GM12878 (cell line): Measurements from ENCODE around the gene RIN1. TPM values are rescaled to one million over a fixed set of nuclear protein-coding genes. Genes with fewer than 3 reads are reported as not detected.

Source experiments
- ATAC-seq: fragments of 200-7000 bp; cut with Tn5 transposase; 3 replicates; pipeline ENCODE4 v1.9.1; 2020; ENCODE audit warnings: mild to moderate bottlenecking, moderate library complexity
- BruUV-seq: library from RNA; stranded (reverse); fragments of 400-500 nt; replicated peaks from 2 replicates; lab custom pipeline; 2021; lab: Mats Ljungman, UMichigan
- CTCF ChIA-PET: fragments of 300-600 bp; sonication (Branson Sonifier 250); formaldehyde crosslinking; extraction: SDS; loops from one replicate; lab custom pipeline; 2021; ENCODE audit warnings: inconsistent platforms; lab: Yijun Ruan, JAX
- POLR2A ChIA-PET: fragments of 350-600 bp; formaldehyde crosslinking; extraction: SDS; loops from one replicate; lab custom pipeline; 2021; ENCODE audit warnings: inconsistent platforms; lab: Charles Lee
- RAD21 ChIA-PET: fragments of 300-600 bp; sonication (Branson Sonifier 250); formaldehyde crosslinking; loops from one replicate; lab custom pipeline; 2023; ENCODE audit warnings: antibody characterized with exemption; ENCODE audit not compliant: unreplicated experiment; lab: Charles Lee
- SMC1A ChIA-PET: fragments of 300-600 bp; sonication (Branson Sonifier 250); formaldehyde crosslinking; loops from one replicate; lab custom pipeline; 2023; ENCODE audit not compliant: unreplicated experiment, uncharacterized antibody; lab: Charles Lee
- DNase-seq: peaks from one replicate; pipeline ENCODE4 v3.0.0-alpha.2; 2011; ENCODE audit warnings: low read depth, low spot score
- FAIRE-seq: peaks from 3 replicates; lab custom pipeline; 2011; peaks lifted over from hg19 to GRCh38; lab: Jason Lieb, UNC
- H2AFZ ChIP-seq: 2 replicates; pipeline ENCODE4 v1.6.0; 2011; ENCODE audit warnings: low read depth, low read length, control low read depth; ENCODE audit not compliant: control insufficient read depth
- H3K27ac ChIP-seq: 2 replicates; pipeline ENCODE4 v1.5.1; 2011; ENCODE audit warnings: control low read depth; ENCODE audit not compliant: control insufficient read depth, insufficient read depth
- H3K27me3 ChIP-seq, 2 experiments: replicated peaks in 1 of 2; 2 replicates each; pipeline versions ENCODE4 v1.6.0 to v1.6.1; 2011; ENCODE audit warnings: low read length in 1 of 2; ENCODE audit not compliant: control insufficient read depth in 2 of 2, insufficient read depth in 2 of 2
- H3K36me3 ChIP-seq, 2 experiments: 2 replicates each; pipeline ENCODE4 v1.5.1; 2011; ENCODE audit warnings: low read length in 1 of 2; ENCODE audit not compliant: control insufficient read depth in 2 of 2, insufficient read depth in 2 of 2
- H3K4me1 ChIP-seq: 2 replicates; pipeline ENCODE4 v1.6.1; 2011; ENCODE audit warnings: mild to moderate bottlenecking, low read length, moderate library complexity, mixed read lengths; ENCODE audit not compliant: control insufficient read depth, insufficient read depth
- H3K4me2 ChIP-seq: 2 replicates; pipeline ENCODE4 v1.6.0; 2011; ENCODE audit warnings: control low read depth; ENCODE audit not compliant: control insufficient read depth, insufficient read depth
- H3K4me3 ChIP-seq: fragments of 200-600 bp; sonication (generic); 2 replicates; pipeline ENCODE4 v1.5.1; 2016
- H3K79me2 ChIP-seq: 2 replicates; pipeline ENCODE4 v1.6.0; 2011; ENCODE audit warnings: low read length; ENCODE audit not compliant: control insufficient read depth, insufficient read depth
- H3K9ac ChIP-seq: 2 replicates; pipeline ENCODE4 v1.8.0; 2011; ENCODE audit warnings: low read length, control low read depth, mixed read lengths; ENCODE audit not compliant: control insufficient read depth, insufficient read depth
- H3K9me3 ChIP-seq: replicated peaks from 3 replicates; pipeline ENCODE4 v1.5.1; 2011; ENCODE audit warnings: mild to moderate bottlenecking, low read length; ENCODE audit not compliant: control insufficient read depth, insufficient read depth
- H4K20me1 ChIP-seq: 2 replicates; pipeline ENCODE4 v1.6.0; 2011; ENCODE audit not compliant: control insufficient read depth, insufficient read depth
- BCL3 ChIP-seq: IDR thresholded peaks from 2 replicates; pipeline ENCODE4 v1.6.1; 2011; ENCODE audit warnings: borderline replicate concordance, low read depth, mild to moderate bottlenecking, moderate library complexity, low read length; ENCODE audit not compliant: insufficient read depth, poor library complexity, severe bottlenecking
- FOS ChIP-seq: IDR thresholded peaks from 3 replicates; pipeline ENCODE4 v1.6.1; 2011; ENCODE audit warnings: borderline replicate concordance; ENCODE audit not compliant: insufficient read length; ENCODE audit errors: extremely low read depth
- FOXK2 ChIP-seq: fragments of 450-650 bp; IDR thresholded peaks from 2 replicates; pipeline ENCODE4 v1.6.1; 2017; ENCODE audit warnings: mild to moderate bottlenecking, moderate library complexity
- MLLT1 ChIP-seq: fragments of 450-650 bp; IDR thresholded peaks from 2 replicates; pipeline ENCODE4 v1.6.1; 2016; ENCODE audit warnings: mild to moderate bottlenecking
- RFX5 ChIP-seq: IDR thresholded peaks from 2 replicates; pipeline ENCODE4 v1.6.1; 2011; ENCODE audit warnings: low read depth, low read length, improper control_type of control experiment
- TARDBP ChIP-seq: IDR thresholded peaks from 2 replicates; pipeline ENCODE4 v1.6.1; 2016; ENCODE audit warnings: borderline replicate concordance
- ZBTB33 ChIP-seq: fragments of 450-650 bp; IDR thresholded peaks from 2 replicates; pipeline ENCODE4 v1.6.1; 2017; ENCODE audit warnings: mild to moderate bottlenecking
- WGBS: methylation state at CpG from one replicate; pipeline ENCODE4 v1.1.6; 2016; ENCODE audit warnings: low lambda C conversion rate; ENCODE audit not compliant: insufficient replicate concordance, insufficient coverage; ENCODE audit errors: missing lambda C conversion rate; 5-methylcytosine and 5-hydroxymethylcytosine counted together
- in situ Hi-C: fragments of 300-500 bp; cut with MboI; formaldehyde crosslinking; loops from 9 replicates; pipeline ENCODE4 v1.14.3; 2018; ENCODE audit warnings: mixed read lengths
- intact Hi-C: fragments of 100-400 bp; cut with micrococcal nuclease; formaldehyde crosslinking; loops from one replicate; pipeline ENCODE4 v1.14.2; 2022; ENCODE audit not compliant: unreplicated experiment
- polyA plus RNA-seq, 11 experiments: library from polyadenylated mRNA; depleted of rRNA in 4 of 11; unstranded in 6 of 11; stranded (reverse) in 5 of 11; fragments of >200 nt; fragmentation: Nextera tagmentation in 4 of 11; fragmentation: Illumina TruSeq in 1 of 11; extraction: Ambion mirVana in 4 of 11; extraction: Trizol in 1 of 11; gene quantifications; 1 replicate in 1 of 11; 2 replicates in 10 of 11; pipeline versions ENCODE4 v1.2.1 to v1.2.3, GENCODE V29; 2011 to 2016; ENCODE audit warnings: inconsistent platforms in 2 of 11, missing spikeins in 2 of 11, low read depth in 1 of 11
- total RNA-seq, 4 experiments: library from RNA; depleted of rRNA in 3 of 4; stranded (reverse); fragments of >200 nt in 3 of 4; fragmentation: Illumina TruSeq in 1 of 4; extraction: Trizol in 1 of 4; gene quantifications; 2 replicates each; pipeline versions ENCODE4 v1.2.1 to v1.2.3, GENCODE V29; 2013 to 2021

RIN1 gene
- total and polyA plus RNA-seq, 10 of the 15 experiments (the other 5 are each of a cell fraction or from before 2014, with no cell fraction given), result 0.04 to 0.69 (median 0.22) TPM; not detected in 1

- H3K27ac ChIP-seq, result no peak overlapping the region
- ATAC-seq, result no peak
- in situ Hi-C loops, result no loop called here
- H3K27me3 ChIP-seq, result peaks cover 2 to 7% of the 10 kb centered on the region in 2 experiments; a peak in 2 of 4 replicates
- no peak overlapping the region for H3K4me3 ChIP-seq
- no TSS peak for BruUV-seq
- H3K9ac ChIP-seq, result no peak overlapping the region
- ChIA-PET POLR2A (no interaction called here), RAD21 (no interaction called here), SMC1A (no interaction called here), CTCF (no interaction called here)
- intact Hi-C loops, result no loop called here
- no peaks in the 10 kb centered on the region for H3K36me3 ChIP-seq
- no peak for DNase-seq
- peaks cover 5% of the 10 kb centered on the region; the same call in 1 of the 2 replicates for H3K4me1 ChIP-seq
- FAIRE-seq, result no peak
- no peak overlapping the region for H3K4me2 ChIP-seq
- H2AFZ ChIP-seq, result no peak overlapping the region
- no peaks in the 10 kb centered on the region for H3K79me2 ChIP-seq
- WGBS, result 84% methylated on average over 111 of the region's 123 CpGs
- no peaks in the 10 kb centered on the region for H3K9me3 ChIP-seq
- no peaks in the 10 kb centered on the region for H4K20me1 ChIP-seq
- no peak for TF ChIP-seq ZBTB33
- no peak for TF ChIP-seq TARDBP
- TF ChIP-seq RFX5, result no peak
- no peak for TF ChIP-seq FOS
- peak; percentile 57 for TF ChIP-seq BCL3
- no peak for TF ChIP-seq MLLT1
- TF ChIP-seq FOXK2, result no peak
- TF ChIP-seq, all 136 proteins: peak for 1
These were observed 41.3 kb downstream of the RIN1 start for GRCh38 chr11:66294626-66295620.
